H1 (cell line): ENCODE results near the gene ABCC10. TPM values are rescaled to one million over a fixed set of nuclear protein-coding genes. Genes with fewer than 3 reads are reported as not detected.

ENCODE experiments used
- ASH2L ChIP-seq: fragments of 200-600, 300-600 bp; sonication (generic); IDR thresholded peaks from one replicate; pipeline ENCODE4 v1.7.1; 2017; ENCODE audit warnings: low read length
- FOSL1 ChIP-seq: IDR thresholded peaks from 2 replicates; pipeline ENCODE4 v1.6.1; 2011; ENCODE audit warnings: mild to moderate bottlenecking, low read depth, low read length, moderate library complexity; ENCODE audit not compliant: insufficient read depth
- SAP30 ChIP-seq: fragments of 300-600 bp; sonication (generic); IDR thresholded peaks from 2 replicates; pipeline ENCODE4 v1.7.1; 2012; ENCODE audit warnings: low read length, moderate library complexity, mild to moderate bottlenecking, inconsistent platforms; ENCODE audit not compliant: insufficient read depth, insufficient replicate concordance
- TAF7 ChIP-seq: optimal IDR thresholded peaks from 2 replicates; pipeline ENCODE3; 2011; ENCODE audit warnings: low read depth, mild to moderate bottlenecking, inconsistent platforms, low read length, moderate library complexity, borderline replicate concordance
- polyA plus RNA-seq, 7 experiments: library from polyadenylated mRNA; depleted of rRNA in 3 of 7; stranded (reverse) in 5 of 7; unstranded in 2 of 7; fragments of >200 nt in 5 of 7; fragments of 200-250 nt in 2 of 7; gene quantifications; 1 replicate in 5 of 7; 2 replicates in 1 of 7; 4 replicates in 1 of 7; pipeline versions ENCODE4 v1.2.1 to v1.2.3, GENCODE V29; 2011 to 2013; ENCODE audit warnings: missing spikeins in 2 of 7, mixed read lengths in 2 of 7
- total RNA-seq: library from RNA; stranded (reverse); fragmentation: NEBNext Ultra II Directional; extraction: Animal tissue kit (Norgen Biotek cat#: 25700); gene quantifications from 2 replicates; pipeline ENCODE4 v1.2.1, GENCODE V29; 2021

ABCC10 gene
- total and polyA plus RNA-seq, 2 of the 8 experiments (the other 6 are each of a cell fraction or from before 2014, with no cell fraction given), result 15.5 to 24.6 TPM

DNA sequence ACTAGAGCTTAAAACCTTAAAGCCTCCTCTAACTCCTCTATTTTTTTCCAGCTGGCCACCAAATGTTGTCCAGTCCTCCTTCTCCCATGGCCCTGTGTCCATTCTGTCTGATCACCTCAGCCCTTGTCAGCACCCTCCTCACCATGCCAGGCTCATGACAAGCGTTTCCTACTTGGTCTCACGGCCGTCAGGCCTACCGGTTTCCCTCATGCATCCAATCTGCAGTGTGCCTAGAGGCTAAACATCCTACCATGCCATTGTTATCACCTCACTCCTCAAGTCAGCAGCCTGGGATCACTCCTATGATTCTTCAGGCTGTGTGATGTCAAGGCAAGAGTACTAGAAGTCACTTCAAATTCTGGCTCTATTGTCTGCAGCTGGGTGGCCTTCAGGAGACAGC is 40.4 kb downstream of the ABCC10 start (continued):
- TF ChIP-seq FOSL1, result no peak
- no peak for TF ChIP-seq ASH2L
- no peak for TF ChIP-seq SAP30
- TF ChIP-seq TAF7, result no peak
